H9 (cell line): ENCODE data around the gene CAMP. TPM values are rescaled to one million over a fixed set of nuclear protein-coding genes. Genes with fewer than 3 reads are reported as not detected.

Source experiments
- DNase-seq: peaks from one replicate; pipeline ENCODE4 v3.0.0-alpha.2; 2017
- H2AFZ ChIP-seq: one replicate; pipeline ENCODE4 v1.6.1; 2013; ENCODE audit warnings: mild to moderate bottlenecking, low read length, control low read depth, moderate library complexity
- H2AK5ac ChIP-seq: 2 replicates; pipeline ENCODE4 v1.6.1; 2013; ENCODE audit warnings: low read length, control low read depth, mixed read lengths; ENCODE audit not compliant: insufficient read length
- H2BK120ac ChIP-seq: one replicate; pipeline ENCODE4 v1.6.1; 2013; ENCODE audit warnings: low read depth, mild to moderate bottlenecking, low read length, control low read depth, inconsistent platforms; ENCODE audit not compliant: poor library complexity, severe bottlenecking
- H2BK12ac ChIP-seq: 2 replicates; pipeline ENCODE4 v1.6.1; 2013; ENCODE audit warnings: low read length, control low read depth, mixed read lengths, low read depth; ENCODE audit not compliant: insufficient read length
- H2BK15ac ChIP-seq: 2 replicates; pipeline ENCODE4 v1.6.1; 2013; ENCODE audit warnings: low read depth, low read length, control low read depth
- H2BK20ac ChIP-seq: one replicate; pipeline ENCODE4 v1.6.1; 2013; ENCODE audit warnings: low read depth, mild to moderate bottlenecking, low read length, control low read depth, inconsistent platforms; ENCODE audit not compliant: poor library complexity, severe bottlenecking
- H2BK5ac ChIP-seq: 2 replicates; pipeline ENCODE4 v1.6.1; 2013; ENCODE audit warnings: low read length, control low read depth, mixed read lengths; ENCODE audit not compliant: insufficient read length
- H3K14ac ChIP-seq: 2 replicates; pipeline ENCODE4 v1.6.1; 2013; ENCODE audit warnings: low read length, control low read depth; ENCODE audit not compliant: insufficient read depth
- H3K18ac ChIP-seq: 2 replicates; pipeline ENCODE4 v1.6.1; 2013; ENCODE audit warnings: low read depth, mild to moderate bottlenecking, mixed read lengths, low read length, control low read depth; ENCODE audit not compliant: insufficient read length
- H3K23ac ChIP-seq: 2 replicates; pipeline ENCODE4 v1.6.1; 2013; ENCODE audit warnings: low read length, control low read depth, mixed read lengths, low read depth; ENCODE audit not compliant: insufficient read length
- H3K23me2 ChIP-seq: 2 replicates; pipeline ENCODE4 v1.6.1; 2013; ENCODE audit warnings: low read depth, mild to moderate bottlenecking, mixed read lengths, low read length, control low read depth; ENCODE audit not compliant: insufficient read length, poor library complexity, severe bottlenecking
- H3K27ac ChIP-seq: 2 replicates; pipeline ENCODE4 v1.5.1; 2013; ENCODE audit warnings: low read length, control low read depth, mixed read lengths, low read depth; ENCODE audit not compliant: insufficient read length
- H3K27me3 ChIP-seq: 2 replicates; pipeline ENCODE4 v1.6.1; 2013; ENCODE audit warnings: low read length, control low read depth, inconsistent platforms; ENCODE audit not compliant: insufficient read depth
- H3K4ac ChIP-seq: 2 replicates; pipeline ENCODE4 v1.6.1; 2013; ENCODE audit warnings: low read depth, mild to moderate bottlenecking, control low read depth, inconsistent platforms, low read length, moderate library complexity
- H3K4me1 ChIP-seq: 2 replicates; pipeline ENCODE4 v1.6.1; 2013; ENCODE audit warnings: low read length, control low read depth, inconsistent platforms; ENCODE audit not compliant: insufficient read depth
- H3K4me2 ChIP-seq: 2 replicates; pipeline ENCODE4 v1.6.1; 2013; ENCODE audit warnings: low read length, control low read depth, mixed read lengths; ENCODE audit not compliant: insufficient read length, insufficient read depth
- H3K56ac ChIP-seq: 2 replicates; pipeline ENCODE4 v1.6.1; 2013; ENCODE audit warnings: low read depth, mild to moderate bottlenecking, mixed read lengths, low read length, control low read depth; ENCODE audit not compliant: insufficient read length
- H3K79me1 ChIP-seq: 2 replicates; pipeline ENCODE4 v1.6.1; 2013; ENCODE audit warnings: low read depth, mild to moderate bottlenecking, moderate library complexity, low read length, control low read depth, inconsistent platforms; ENCODE audit not compliant: insufficient read depth, poor library complexity, severe bottlenecking
- H3K79me2 ChIP-seq: 2 replicates; pipeline ENCODE4 v1.6.1; 2013; ENCODE audit warnings: low read length, control low read depth, inconsistent platforms; ENCODE audit not compliant: insufficient read depth
- H3K9ac ChIP-seq: 2 replicates; pipeline ENCODE4 v1.6.1; 2013; ENCODE audit warnings: low read length, control low read depth, mixed read lengths; ENCODE audit not compliant: insufficient read length; ENCODE audit errors: extremely low read depth
- H3K9me3 ChIP-seq: one replicate; pipeline ENCODE4 v1.6.1; 2013; ENCODE audit warnings: low read depth, low read length, inconsistent platforms; ENCODE audit not compliant: control insufficient read depth
- H3T11ph ChIP-seq: one replicate; pipeline ENCODE4 v1.6.1; 2013; ENCODE audit warnings: mild to moderate bottlenecking, low read length, control low read depth, inconsistent platforms
- H4K20me1 ChIP-seq: one replicate; pipeline ENCODE4 v1.6.1; 2013; ENCODE audit not compliant: control insufficient read depth, insufficient read length, insufficient read depth
- H4K5ac ChIP-seq: 2 replicates; pipeline ENCODE4 v1.6.1; 2013; ENCODE audit warnings: low read depth, mild to moderate bottlenecking, mixed read lengths, low read length, control low read depth; ENCODE audit not compliant: insufficient read length
- H4K8ac ChIP-seq: replicated peaks from 2 replicates; pipeline ENCODE4 v1.6.1; 2013; ENCODE audit warnings: low read length, control low read depth, mixed read lengths, low read depth; ENCODE audit not compliant: insufficient read length
- H4K91ac ChIP-seq: 2 replicates; pipeline ENCODE4 v1.6.1; 2013; ENCODE audit warnings: low read depth, mild to moderate bottlenecking, moderate library complexity, mixed read lengths, low read length, control low read depth; ENCODE audit not compliant: insufficient read length
- H3K27ac Mint-ChIP-seq, 3 experiments: 2 replicates in 2 of 3; 3 replicates in 1 of 3; pipeline ENCODE4 v1.8.0; 2020 to 2021; ENCODE audit warnings: mixed read lengths in 3 of 3, mild to moderate bottlenecking in 1 of 3, moderate library complexity in 1 of 3
- H3K27me3 Mint-ChIP-seq: 2 replicates; pipeline ENCODE4 v1.8.0; 2021; ENCODE audit warnings: low read depth, mild to moderate bottlenecking, moderate library complexity, mixed read lengths
- H3K36me3 Mint-ChIP-seq, 3 experiments: 2 replicates in 2 of 3; 3 replicates in 1 of 3; pipeline ENCODE4 v1.8.0; 2020 to 2021; ENCODE audit warnings: low read depth in 3 of 3, mixed read lengths in 3 of 3; ENCODE audit not compliant: insufficient read depth in 1 of 3
- H3K4me1 Mint-ChIP-seq, 2 experiments: 2 replicates each; pipeline ENCODE4 v1.8.0; 2020; ENCODE audit warnings: mixed read lengths in 2 of 2
- H3K4me3 Mint-ChIP-seq, 2 experiments: 2 replicates in 1 of 2; 3 replicates in 1 of 2; pipeline ENCODE4 v1.8.0; 2020 to 2021; ENCODE audit warnings: mild to moderate bottlenecking in 2 of 2, mixed read lengths in 2 of 2, moderate library complexity in 1 of 2
- H3K9me3 Mint-ChIP-seq, 2 experiments: 2 replicates in 1 of 2; 3 replicates in 1 of 2; pipeline ENCODE4 v1.8.0; 2020; ENCODE audit warnings: mild to moderate bottlenecking in 2 of 2, mixed read lengths in 2 of 2, moderate library complexity in 1 of 2
- WGBS: extraction: QIAGEN DNeasy Blood & Tissue Kit; methylation state at CpG from one replicate; pipeline ENCODE4 v1.1.7; 2013; ENCODE audit warnings: missing lambda C conversion rate, low lambda C conversion rate, mixed read lengths; ENCODE audit not compliant: insufficient read length; ENCODE audit errors: extremely low coverage; 5-methylcytosine and 5-hydroxymethylcytosine counted together
- total RNA-seq: library from RNA; stranded (reverse); gene quantifications from 2 replicates; pipeline ENCODE4 v1.2.1, GENCODE V29; 2021
- TF ChIP-seq, protein P1 (sequence below): fragments of 200-600 bp; sonication (generic); conservative IDR thresholded peaks from 3 replicates; pipeline ENCODE4 v1.8.0; 2021; ENCODE audit warnings: antibody characterized with exemption, mild to moderate bottlenecking

The CAMP gene
- total RNA-seq, 1 experiment from 2014 or later, result not detected

DNA sequence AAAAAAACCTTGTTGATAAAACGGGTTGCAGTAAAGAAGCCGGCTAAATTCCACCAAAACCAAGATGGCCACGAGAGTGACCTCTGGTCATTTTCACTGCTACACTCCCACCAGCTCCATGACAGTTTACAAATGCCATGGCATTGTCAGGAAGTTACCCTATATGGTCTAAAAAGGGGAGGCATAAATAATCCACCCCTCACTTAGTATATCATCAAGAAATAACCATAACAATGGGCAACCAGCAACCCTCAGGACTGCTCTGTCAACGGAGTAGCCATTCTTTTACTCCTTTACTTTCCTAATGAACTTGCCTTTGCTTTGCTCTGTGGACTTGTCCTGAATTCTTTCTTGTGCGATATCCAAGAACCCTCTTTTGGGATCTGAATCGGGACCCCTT lies 20.7 kb upstream of the CAMP start:
- H2BK15ac ChIP-seq, result no peak overlapping the region
- H3K27ac ChIP-seq, result no peak overlapping the region
- no peaks in the 10 kb centered on the region for H4K20me1 ChIP-seq
- no peaks in the 10 kb centered on the region for H3K9me3 Mint-ChIP-seq
- no peak overlapping the region for H2BK120ac ChIP-seq
- no peak for DNase-seq
- H3K56ac ChIP-seq, result no peak overlapping the region
- no peak overlapping the region for H2BK12ac ChIP-seq
- H3K9me3 ChIP-seq, result no peaks in the 10 kb centered on the region
- H3K27ac Mint-ChIP-seq, result peak overlapping the region in 1 of 3 experiments; percentile 69; a peak in 2 of 7 replicates
- H3K14ac ChIP-seq, result no peak overlapping the region
- no CpG with 5 or more reads among the region's 6 CpGs for WGBS
- no peak overlapping the region for H2BK5ac ChIP-seq
- H3K27me3 Mint-ChIP-seq, result peaks cover 4% of the 10 kb centered on the region
- H4K5ac ChIP-seq, result no peak overlapping the region
- no peak overlapping the region for H3K9ac ChIP-seq
- H4K8ac ChIP-seq, result no peak overlapping the region
- no peak overlapping the region for H3K18ac ChIP-seq
- no peak overlapping the region for H3K23ac ChIP-seq
- no peak overlapping the region for H2AFZ ChIP-seq
- no peaks in the 10 kb centered on the region; a peak in 1 of 7 replicates for H3K36me3 Mint-ChIP-seq
- H3K23me2 ChIP-seq, result no peaks in the 10 kb centered on the region
- no peak overlapping the region for H2AK5ac ChIP-seq
- H4K91ac ChIP-seq, result no peak overlapping the region
- no peak overlapping the region for H3K4ac ChIP-seq
- no peak overlapping the region for H2BK20ac ChIP-seq
- H3K27me3 ChIP-seq, result no peaks in the 10 kb centered on the region
- H3K79me2 ChIP-seq, result no peaks in the 10 kb centered on the region
- H3K4me2 ChIP-seq, result no peak overlapping the region
- peaks cover 6% of the 10 kb centered on the region in 2 experiments for H3K4me1 Mint-ChIP-seq
- H3K4me3 Mint-ChIP-seq, result 0 out of 5 replicates have a peak overlapping the region, but pooled peaks of 1 of the 2 experiments have one; percentile 56
- peak overlapping the region; percentile 84 for H3T11ph ChIP-seq
- H3K4me1 ChIP-seq, result peaks cover 3% of the 10 kb centered on the region; the same call in 1 of the 2 replicates
- no peaks in the 10 kb centered on the region for H3K79me1 ChIP-seq
- TF ChIP-seq, protein P1, sequence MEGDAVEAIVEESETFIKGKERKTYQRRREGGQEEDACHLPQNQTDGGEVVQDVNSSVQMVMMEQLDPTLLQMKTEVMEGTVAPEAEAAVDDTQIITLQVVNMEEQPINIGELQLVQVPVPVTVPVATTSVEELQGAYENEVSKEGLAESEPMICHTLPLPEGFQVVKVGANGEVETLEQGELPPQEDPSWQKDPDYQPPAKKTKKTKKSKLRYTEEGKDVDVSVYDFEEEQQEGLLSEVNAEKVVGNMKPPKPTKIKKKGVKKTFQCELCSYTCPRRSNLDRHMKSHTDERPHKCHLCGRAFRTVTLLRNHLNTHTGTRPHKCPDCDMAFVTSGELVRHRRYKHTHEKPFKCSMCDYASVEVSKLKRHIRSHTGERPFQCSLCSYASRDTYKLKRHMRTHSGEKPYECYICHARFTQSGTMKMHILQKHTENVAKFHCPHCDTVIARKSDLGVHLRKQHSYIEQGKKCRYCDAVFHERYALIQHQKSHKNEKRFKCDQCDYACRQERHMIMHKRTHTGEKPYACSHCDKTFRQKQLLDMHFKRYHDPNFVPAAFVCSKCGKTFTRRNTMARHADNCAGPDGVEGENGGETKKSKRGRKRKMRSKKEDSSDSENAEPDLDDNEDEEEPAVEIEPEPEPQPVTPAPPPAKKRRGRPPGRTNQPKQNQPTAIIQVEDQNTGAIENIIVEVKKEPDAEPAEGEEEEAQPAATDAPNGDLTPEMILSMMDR, result no peak
